ENCODE data around the gene CACNA1C.

CACNA1C gene

GRCh38 chr12:2528001-2528400 is 475.2 kb downstream of the CACNA1C start:
- ChIA-PET POLR2A (ENCODE audit: low non-redundant PET) (no interaction called here), CTCF (no interaction called here)
- no peak for DNase-seq (ENCODE audit: low spot score)
- no peak for TF ChIP-seq CTCF (conservative IDR thresholded peaks at IDR 0.05; ENCODE audit: low read depth)
- no peak overlapping the region for H3K27ac ChIP-seq

- no peak for DNase-seq (ENCODE audit: low spot score)
- TF ChIP-seq CTCF (conservative IDR thresholded peaks at IDR 0.05; ENCODE audit: low read depth), result no peak
- CTCF ChIA-PET, result no interaction called here
- H3K27ac ChIP-seq, result no peak overlapping the region
- POLR2A ChIA-PET (ENCODE audit: low non-redundant PET), result no interaction called here
These were observed 477.0 kb downstream of the CACNA1C start for GRCh38 chr12:2529807-2530206.

- CTCF ChIA-PET, result no interaction called here
- POLR2A ChIA-PET (ENCODE audit: low non-redundant PET), result no interaction called here
These were observed 478.6 kb downstream of the CACNA1C start for GRCh38 chr12:2531371-2531770.

GRCh38 chr12:2533036-2533435 is 480.2 kb downstream of the CACNA1C start:
- ChIA-PET POLR2A (ENCODE audit: low non-redundant PET) (no interaction called here), CTCF (no interaction called here)
- DNase-seq (ENCODE audit: low spot score), result no peak
- no peak for TF ChIP-seq CTCF (conservative IDR thresholded peaks at IDR 0.05; ENCODE audit: low read depth)
- H3K27ac ChIP-seq, result no peak overlapping the region

More at GRCh38 chr12:2531371-2531770, 478.6 kb downstream of the CACNA1C start:
- no peak for TF ChIP-seq CTCF (conservative IDR thresholded peaks at IDR 0.05; ENCODE audit: low read depth)
- no peak overlapping the region for H3K27ac ChIP-seq
- DNase-seq (ENCODE audit: low spot score), result no peak

GRCh38 chr12:2535583-2536204 is 482.9 kb downstream of the CACNA1C start:
- H3K27ac ChIP-seq, result no peak overlapping the region
- peak; percentile 7 for DNase-seq (ENCODE audit: low spot score)
- POLR2A ChIA-PET (ENCODE audit: low non-redundant PET), result no interaction called here
- no peak for TF ChIP-seq CTCF (conservative IDR thresholded peaks at IDR 0.05; ENCODE audit: low read depth)
- CTCF ChIA-PET, result interaction anchor here (0.6 to 1.9 kb wide), 3 partner anchors 47 to 697 kb away, joined by 3 to 4 read pairs (median 3); no protein-coding TSS in a partner anchor

- ChIA-PET POLR2A (ENCODE audit: low non-redundant PET) (no interaction called here), CTCF (interaction anchor here (1.9 kb wide), 1 partner anchor 46 kb away, joined by 4 read pairs; no protein-coding TSS in a partner anchor)
- DNase-seq (ENCODE audit: low spot score), result no peak
- no peak overlapping the region for H3K27ac ChIP-seq
- TF ChIP-seq CTCF (conservative IDR thresholded peaks at IDR 0.05; ENCODE audit: low read depth), result no peak
These were observed 483.9 kb downstream of the CACNA1C start for GRCh38 chr12:2536724-2537123.

Measured in RWPE1 (cell line).